Hepatocyte (in vitro differentiated cells): ENCODE data around the gene FGF3.

ENCODE experiments used
- CTCF ChIP-seq: fragments of 200-600 bp; sonication (generic); IDR thresholded peaks from 2 replicates; pipeline ENCODE4 v1.5.1; 2016; ENCODE audit warnings: antibody characterized with exemption, mild to moderate bottlenecking; ENCODE audit not compliant: poor library complexity
- EZH2 ChIP-seq: fragments of 200-600 bp; sonication (generic); IDR thresholded peaks from 2 replicates; pipeline ENCODE4 v1.6.1; 2016; ENCODE audit warnings: antibody characterized with exemption, mild to moderate bottlenecking, borderline replicate concordance
- EZH2phosphoT487 ChIP-seq: fragments of 200-600 bp; sonication (generic); IDR thresholded peaks from one replicate; pipeline ENCODE4 v1.6.1; 2018; ENCODE audit warnings: antibody characterized with exemption, mild to moderate bottlenecking, low read depth, moderate library complexity; ENCODE audit not compliant: unreplicated experiment, severe bottlenecking

DNA sequence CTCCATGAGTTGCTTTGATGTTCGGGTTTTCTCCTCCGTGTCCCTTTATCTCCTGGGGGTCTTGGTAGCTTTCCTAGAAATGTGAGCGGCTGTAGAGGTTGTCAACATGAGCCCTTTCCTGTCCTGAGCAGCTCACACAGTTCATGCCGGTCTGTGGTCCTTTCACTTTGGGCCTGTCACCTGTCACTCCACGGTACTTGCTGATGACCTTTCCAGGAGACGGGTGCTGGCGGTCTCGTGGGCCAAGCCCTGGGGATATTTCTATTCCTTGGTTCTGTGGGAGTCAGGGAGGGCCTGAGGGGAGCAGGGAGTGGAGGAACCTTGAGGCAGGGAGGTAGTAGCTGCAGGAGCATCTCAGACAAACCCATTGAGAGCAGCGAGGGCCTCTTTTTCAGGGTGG lies 23.2 kb downstream of the FGF3 start:
- TF ChIP-seq CTCF: no peak
- TF ChIP-seq EZH2phosphoT487: no peak
- TF ChIP-seq EZH2: no peak
